Karpas-422 (cell line): ENCODE data around the gene TAF9. TPM values are rescaled to one million over a fixed set of nuclear protein-coding genes. Genes with fewer than 3 reads are reported as not detected.
"Not testable (repeated sequence)": the region's sequence is repeated elsewhere in the genome, so short reads cannot be mapped to it uniquely, and the experiment has no call there.

Experiments used
- DNase-seq: peaks from one replicate; pipeline ENCODE4 v3.0.0-alpha.2; 2015
- H2AFZ ChIP-seq: fragments of 200-600 bp; sonication (generic); 2 replicates; pipeline ENCODE4 v1.6.1; 2014; ENCODE audit warnings: antibody characterized with exemption, low read length, mixed read lengths
- H3K27ac ChIP-seq: fragments of 200-600 bp; sonication (generic); 2 replicates; pipeline ENCODE4 v1.5.1; 2014; ENCODE audit warnings: mild to moderate bottlenecking, low read length, moderate library complexity
- H3K27me3 ChIP-seq: fragments of 200-600 bp; sonication (generic); 2 replicates; pipeline ENCODE4 v1.6.1; 2014; ENCODE audit warnings: low read length, mixed read lengths
- H3K36me3 ChIP-seq: fragments of 200-600 bp; sonication (generic); 2 replicates; pipeline ENCODE4 v1.6.1; 2014; ENCODE audit warnings: low read length, mixed read lengths; ENCODE audit not compliant: insufficient read depth
- H3K4me1 ChIP-seq: fragments of 200-600 bp; sonication (generic); 2 replicates; pipeline ENCODE4 v1.6.1; 2014; ENCODE audit warnings: mild to moderate bottlenecking, low read length, mixed read lengths
- H3K4me2 ChIP-seq: fragments of 200-600 bp; sonication (generic); 2 replicates; pipeline ENCODE4 v1.6.1; 2014; ENCODE audit warnings: low read length, low read depth, mild to moderate bottlenecking; ENCODE audit not compliant: poor library complexity, severe bottlenecking
- H3K4me3 ChIP-seq: fragments of 200-600 bp; sonication (generic); 2 replicates; pipeline ENCODE4 v1.5.1; 2014; ENCODE audit warnings: mild to moderate bottlenecking, antibody characterized with exemption, low read length, mixed read lengths
- H3K79me2 ChIP-seq: fragments of 200-600 bp; sonication (generic); 2 replicates; pipeline ENCODE4 v1.6.1; 2014; ENCODE audit warnings: mild to moderate bottlenecking, low read length, mixed read lengths
- H3K9ac ChIP-seq: fragments of 200-600 bp; sonication (generic); 2 replicates; pipeline ENCODE4 v1.6.0; 2014; ENCODE audit warnings: low read length
- H3K9me2 ChIP-seq: fragments of 200-600 bp; sonication (generic), shearing (Covaris generic); replicated peaks from 2 replicates; pipeline ENCODE4 v1.6.0; 2014; ENCODE audit warnings: mild to moderate bottlenecking, low read length, moderate library complexity; ENCODE audit not compliant: insufficient read depth
- H3K9me3 ChIP-seq: fragments of 300-700, 200-600 bp; sonication (generic); 2 replicates; pipeline ENCODE4 v1.6.1; 2014; ENCODE audit warnings: low read length, mixed read lengths
- H4K20me1 ChIP-seq: fragments of 200-600 bp; sonication (generic); 2 replicates; pipeline ENCODE4 v1.6.1; 2014; ENCODE audit warnings: mild to moderate bottlenecking, antibody characterized with exemption, low read length, low read depth; ENCODE audit not compliant: insufficient read depth
- total RNA-seq: library from RNA; depleted of rRNA; stranded (reverse); fragments of >200 nt; shearing (Covaris generic); gene quantifications from 2 replicates; pipeline ENCODE4 v1.2.3, GENCODE V29; 2014; ENCODE audit warnings: low replicate concordance

TAF9 gene
- total RNA-seq, 1 experiment from 2014 or later: 109 TPM

GRCh38 chr5:69378376-69378775, 9.1 kb upstream of the TAF9 start:
- no peaks in the 10 kb centered on the region for H4K20me1 ChIP-seq
- no peak overlapping the region for H2AFZ ChIP-seq
- peaks cover 55% of the 10 kb centered on the region; the same call in 1 of the 2 replicates for H3K36me3 ChIP-seq
- no peaks in the 10 kb centered on the region for H3K9me2 ChIP-seq
- DNase-seq: no peak
- H3K27ac ChIP-seq: no peak overlapping the region
- H3K27me3 ChIP-seq: no peaks in the 10 kb centered on the region
- H3K79me2 ChIP-seq: peaks cover 30% of the 10 kb centered on the region
- H3K4me3 ChIP-seq: no peak overlapping the region
- no peaks in the 10 kb centered on the region for H3K9me3 ChIP-seq
- H3K4me2 ChIP-seq: no peak overlapping the region
- peaks cover 18% of the 10 kb centered on the region for H3K4me1 ChIP-seq
- no peak overlapping the region for H3K9ac ChIP-seq

GRCh38 chr5:69374911-69375446, 5.7 kb upstream of the TAF9 start:
- Histone ChIP-seq H3K9me2 (no peaks in the 10 kb centered on the region), H3K4me1 (peaks cover 42% of the 10 kb centered on the region), H3K4me3 (peak overlapping the region; percentile 24; the same call in 1 of the 2 replicates), H3K9me3 (no peaks in the 10 kb centered on the region), H4K20me1 (no peaks in the 10 kb centered on the region), H3K36me3 (peaks cover 34% of the 10 kb centered on the region; the same call in 1 of the 2 replicates), H3K9ac (peak overlapping the region; percentile 43), H3K79me2 (peaks cover 61% of the 10 kb centered on the region), H2AFZ (no peak overlapping the region), H3K27me3 (no peaks in the 10 kb centered on the region), H3K27ac (peak overlapping the region; percentile 73), H3K4me2 (peak overlapping the region; percentile 60)
- DNase-seq: peak; percentile 60

- Histone ChIP-seq H3K27me3 (no peaks in the 10 kb centered on the region), H3K36me3 (peaks cover 30% of the 10 kb centered on the region; the same call in 1 of the 2 replicates), H3K4me2 (peak overlapping the region; percentile 94), H2AFZ (no peak overlapping the region), H3K9me3 (no peaks in the 10 kb centered on the region), H3K4me1 (peaks cover 52% of the 10 kb centered on the region), H3K4me3 (peak overlapping the region; percentile 76), H3K79me2 (peaks cover 83% of the 10 kb centered on the region), H3K9ac (peak overlapping the region; percentile 64), H3K9me2 (no peaks in the 10 kb centered on the region), H4K20me1 (peaks cover 12% of the 10 kb centered on the region; the same call in 1 of the 2 replicates), H3K27ac (no peak overlapping the region)
- no peak for DNase-seq
These were observed 3.1 kb upstream of the TAF9 start for GRCh38 chr5:69372394-69372793.

GRCh38 chr5:69370335-69370734, 1.0 kb upstream of the TAF9 start:
- H3K79me2 ChIP-seq: peaks cover 94% of the 10 kb centered on the region
- peak overlapping the region; percentile 77 for H3K9ac ChIP-seq
- H3K9me3 ChIP-seq, H3K27me3 ChIP-seq, DNase-seq, H3K9me2 ChIP-seq, H2AFZ ChIP-seq: not testable (repeated sequence)
- peaks cover 32% of the 10 kb centered on the region for H3K36me3 ChIP-seq
- peak overlapping the region; percentile 94 for H3K4me2 ChIP-seq
- H3K4me3 ChIP-seq: peak overlapping the region; percentile 76
- peaks cover 62% of the 10 kb centered on the region for H3K4me1 ChIP-seq
- H4K20me1 ChIP-seq: peaks cover 18% of the 10 kb centered on the region; the same call in 1 of the 2 replicates
- H3K27ac ChIP-seq: peak overlapping the region; percentile 86; the same call in 1 of the 2 replicates

GRCh38 chr5:69368458-69369339, 621 bp downstream of the TAF9 start:
- Histone ChIP-seq H3K27me3 (no peaks in the 10 kb centered on the region), H3K79me2 (peaks cover 98% of the 10 kb centered on the region), H3K4me3 (peak overlapping the region; percentile 76), H3K4me1 (peaks cover 46% of the 10 kb centered on the region), H4K20me1 (peaks cover 18% of the 10 kb centered on the region; the same call in 1 of the 2 replicates), H3K36me3 (peaks cover 31% of the 10 kb centered on the region), H3K9me2 (no peaks in the 10 kb centered on the region), H3K27ac (peak overlapping the region; percentile 86), H3K9me3 (no peaks in the 10 kb centered on the region), H3K9ac (peak overlapping the region; percentile 77), H2AFZ (no peak overlapping the region), H3K4me2 (peak overlapping the region; percentile 94)
- DNase-seq: no peak

- no peak for DNase-seq
- H3K4me3 ChIP-seq: peak overlapping the region; percentile 76
- H3K4me1 ChIP-seq: peaks cover 38% of the 10 kb centered on the region
- H4K20me1 ChIP-seq: peaks cover 18% of the 10 kb centered on the region; the same call in 1 of the 2 replicates
- peaks cover 34% of the 10 kb centered on the region for H3K36me3 ChIP-seq
- no peaks in the 10 kb centered on the region for H3K9me3 ChIP-seq
- H2AFZ ChIP-seq: no peak overlapping the region
- H3K27me3 ChIP-seq: no peaks in the 10 kb centered on the region
- peak overlapping the region; percentile 86 for H3K27ac ChIP-seq
- H3K79me2 ChIP-seq: peaks cover 98% of the 10 kb centered on the region
- H3K9ac ChIP-seq: peak overlapping the region; percentile 77
- peak overlapping the region; percentile 94 for H3K4me2 ChIP-seq
- H3K9me2 ChIP-seq: no peaks in the 10 kb centered on the region
These were observed 1.5 kb downstream of the TAF9 start for GRCh38 chr5:69367697-69368279.

GRCh38 chr5:69364850-69365249, 4.5 kb downstream of the TAF9 start:
- H2AFZ ChIP-seq: no peak overlapping the region
- H3K9me2 ChIP-seq: no peaks in the 10 kb centered on the region
- no peaks in the 10 kb centered on the region for H3K27me3 ChIP-seq
- no peak overlapping the region for H3K9ac ChIP-seq
- H3K79me2 ChIP-seq: peaks cover 91% of the 10 kb centered on the region
- peaks cover 20% of the 10 kb centered on the region for H3K4me1 ChIP-seq
- no peak overlapping the region for H3K27ac ChIP-seq
- H4K20me1 ChIP-seq: peaks cover 18% of the 10 kb centered on the region; the same call in 1 of the 2 replicates
- peaks cover 39% of the 10 kb centered on the region for H3K36me3 ChIP-seq
- no peaks in the 10 kb centered on the region for H3K9me3 ChIP-seq
- no peak overlapping the region for H3K4me2 ChIP-seq
- H3K4me3 ChIP-seq: no peak overlapping the region
- DNase-seq: no peak

GRCh38 chr5:69364414-69364813, 4.9 kb downstream of the TAF9 start:
- peak; percentile 62 for DNase-seq
- H3K4me1 ChIP-seq: peaks cover 20% of the 10 kb centered on the region
- peaks cover 18% of the 10 kb centered on the region; the same call in 1 of the 2 replicates for H4K20me1 ChIP-seq
- H3K27ac ChIP-seq: no peak overlapping the region
- no peak overlapping the region for H3K4me2 ChIP-seq
- peaks cover 43% of the 10 kb centered on the region for H3K36me3 ChIP-seq
- H3K9ac ChIP-seq: no peak overlapping the region
- peaks cover 91% of the 10 kb centered on the region for H3K79me2 ChIP-seq
- no peak overlapping the region for H2AFZ ChIP-seq
- H3K9me2 ChIP-seq: no peaks in the 10 kb centered on the region
- no peaks in the 10 kb centered on the region for H3K9me3 ChIP-seq
- no peaks in the 10 kb centered on the region for H3K27me3 ChIP-seq
- no peak overlapping the region for H3K4me3 ChIP-seq
